ENCODE measurements around the gene BSN. TPM values are rescaled to one million over a fixed set of nuclear protein-coding genes. Genes with fewer than 3 reads are reported as not detected.

Gene BSN
- total RNA-seq, 1 experiment from 2014 or later, result 0.93 TPM

- TF ChIP-seq CTCF (IDR thresholded peaks at IDR 0.05; ENCODE audit: insufficient read depth in 1 of 2, low read depth in 1 of 2, low read length in 1 of 2, severe bottlenecking in 1 of 2, unreplicated experiment in 1 of 2), result peak; percentile 81 to 92
- no TSS peak for BruUV-seq (replicated peaks)
- CTCF ChIA-PET, result interaction anchor here (0.5 to 2.5 kb wide), 38 partner anchors 9 to 390 kb away, joined by 3 to 73 read pairs (median 5); partner anchors contain the start of genes AMIGO3, BSN, DAG1 and GMPPB
These were observed 14.4 kb upstream of the BSN start for GRCh38 chr3:49539659-49540560.

GRCh38 chr3:49552087-49552486 is 2.2 kb upstream of the BSN start:
- Mint-ChIP-seq H3K36me3 (ENCODE audit: insufficient read depth, unreplicated experiment) (no peaks in the 10 kb centered on the region), H3K9me3 (ENCODE audit: unreplicated experiment) (no peaks in the 10 kb centered on the region), H3K4me1 (ENCODE audit: low read depth, unreplicated experiment) (no peaks in the 10 kb centered on the region), H3K27me3 (ENCODE audit: insufficient read depth, unreplicated experiment) (peaks cover 5% of the 10 kb centered on the region), H3K4me3 (ENCODE audit: unreplicated experiment) (no peak overlapping the region), H3K27ac (ENCODE audit: unreplicated experiment) (no peak overlapping the region)
- ChIA-PET POLR2A (no interaction called here), CTCF (interaction anchor here (1.5 kb wide), 1 partner anchor 12 kb away, joined by 7 read pairs; no protein-coding TSS in a partner anchor)
- intact Hi-C loops (cut with micrococcal nuclease; ENCODE audit: unreplicated experiment), result no loop called here
- TF ChIP-seq CTCF (IDR thresholded peaks at IDR 0.05; ENCODE audit: insufficient read depth in 1 of 2, low read depth in 1 of 2, low read length in 1 of 2, severe bottlenecking in 1 of 2, unreplicated experiment in 1 of 2), result no peak
- H3K4me3 ChIP-seq (ENCODE audit: low read depth, low read length), result no peak overlapping the region
- no peaks in the 10 kb centered on the region for H3K27me3 ChIP-seq (replicated peaks; ENCODE audit: control insufficient read depth, insufficient read depth, low read length)
- DNase-seq, result no peak
- no peaks in the 10 kb centered on the region for H3K9me3 ChIP-seq
- H3K36me3 ChIP-seq (ENCODE audit: control insufficient read depth, insufficient read depth, low read length), result no peaks in the 10 kb centered on the region
- BruUV-seq (replicated peaks), result no TSS peak
- peaks cover 15% of the 10 kb centered on the region; the same call in 1 of the 2 replicates for H3K4me1 ChIP-seq

More at GRCh38 chr3:49539659-49540560, 14.4 kb upstream of the BSN start:
- H3K27me3 ChIP-seq (replicated peaks; ENCODE audit: control insufficient read depth, insufficient read depth, low read length), result no peaks in the 10 kb centered on the region
- H3K4me3 ChIP-seq (ENCODE audit: low read depth, low read length), result peak overlapping the region; percentile 49
- no peaks in the 10 kb centered on the region for H3K4me1 Mint-ChIP-seq (ENCODE audit: low read depth, unreplicated experiment)
- peak; percentile 94 to 96 for DNase-seq
- peak overlapping the region; percentile 69 for H3K27ac Mint-ChIP-seq (ENCODE audit: unreplicated experiment)
- intact Hi-C loops (cut with micrococcal nuclease; ENCODE audit: unreplicated experiment), result loop anchor here (1.0 to 5.0 kb wide), 3 partner anchors 14 to 131 kb away; partner anchors contain the start of gene BSN
- no peaks in the 10 kb centered on the region for H3K9me3 Mint-ChIP-seq (ENCODE audit: unreplicated experiment)
- peak overlapping the region; percentile 71 for H3K4me3 Mint-ChIP-seq (ENCODE audit: unreplicated experiment)
- peaks cover 9% of the 10 kb centered on the region for H3K27me3 Mint-ChIP-seq (ENCODE audit: insufficient read depth, unreplicated experiment)
- POLR2A ChIA-PET, result interaction anchor here (0.6 to 1.9 kb wide), 8 partner anchors 70 to 354 kb away, joined by 3 to 14 read pairs (median 6); partner anchors contain the start of genes DAG1, RHOA and TCTA
- H3K36me3 ChIP-seq (ENCODE audit: control insufficient read depth, insufficient read depth, low read length), result no peaks in the 10 kb centered on the region
- peaks cover 19% of the 10 kb centered on the region for H3K36me3 Mint-ChIP-seq (ENCODE audit: insufficient read depth, unreplicated experiment)
- no peaks in the 10 kb centered on the region for H3K4me1 ChIP-seq
- no peaks in the 10 kb centered on the region for H3K9me3 ChIP-seq

GRCh38 chr3:49553324-49553691 is 969 bp upstream of the BSN start:
- intact Hi-C loops (cut with micrococcal nuclease; ENCODE audit: unreplicated experiment), result no loop called here
- Mint-ChIP-seq H3K4me3 (ENCODE audit: unreplicated experiment) (peak overlapping the region; percentile 84), H3K27me3 (ENCODE audit: insufficient read depth, unreplicated experiment) (peaks cover 3% of the 10 kb centered on the region), H3K9me3 (ENCODE audit: unreplicated experiment) (no peaks in the 10 kb centered on the region), H3K4me1 (ENCODE audit: low read depth, unreplicated experiment) (no peaks in the 10 kb centered on the region), H3K27ac (ENCODE audit: unreplicated experiment) (no peak overlapping the region), H3K36me3 (ENCODE audit: insufficient read depth, unreplicated experiment) (no peaks in the 10 kb centered on the region)
- H3K4me1 ChIP-seq, result peaks cover 15% of the 10 kb centered on the region; the same call in 1 of the 2 replicates
- no peak for DNase-seq
- ChIA-PET CTCF (interaction anchor here (1.9 to 2.1 kb wide), 2 partner anchors 13 to 99 kb away, joined by 5 to 31 read pairs; no protein-coding TSS in a partner anchor), POLR2A (no interaction called here)
- TF ChIP-seq CTCF (IDR thresholded peaks at IDR 0.05; ENCODE audit: insufficient read depth in 1 of 2, low read depth in 1 of 2, low read length in 1 of 2, severe bottlenecking in 1 of 2, unreplicated experiment in 1 of 2), result no peak
- H3K4me3 ChIP-seq (ENCODE audit: low read depth, low read length), result peak overlapping the region; percentile 68
- H3K9me3 ChIP-seq, result no peaks in the 10 kb centered on the region
- no peaks in the 10 kb centered on the region for H3K27me3 ChIP-seq (replicated peaks; ENCODE audit: control insufficient read depth, insufficient read depth, low read length)
- H3K36me3 ChIP-seq (ENCODE audit: control insufficient read depth, insufficient read depth, low read length), result no peaks in the 10 kb centered on the region
- no TSS peak for BruUV-seq (replicated peaks)
